GM20000 (cell line): Measurements from ENCODE around the gene POU6F2.

Source experiments
- DNase-seq: peaks from one replicate; pipeline ENCODE4 v3.0.0; 2012; ENCODE audit warnings: low spot score
- TF ChIP-seq, protein P1 (sequence below): IDR thresholded peaks from 2 replicates; pipeline ENCODE4 v1.5.1; 2012; ENCODE audit warnings: mild to moderate bottlenecking, control low read depth; ENCODE audit errors: extremely low read depth, missing control alignments

POU6F2 gene

DNA sequence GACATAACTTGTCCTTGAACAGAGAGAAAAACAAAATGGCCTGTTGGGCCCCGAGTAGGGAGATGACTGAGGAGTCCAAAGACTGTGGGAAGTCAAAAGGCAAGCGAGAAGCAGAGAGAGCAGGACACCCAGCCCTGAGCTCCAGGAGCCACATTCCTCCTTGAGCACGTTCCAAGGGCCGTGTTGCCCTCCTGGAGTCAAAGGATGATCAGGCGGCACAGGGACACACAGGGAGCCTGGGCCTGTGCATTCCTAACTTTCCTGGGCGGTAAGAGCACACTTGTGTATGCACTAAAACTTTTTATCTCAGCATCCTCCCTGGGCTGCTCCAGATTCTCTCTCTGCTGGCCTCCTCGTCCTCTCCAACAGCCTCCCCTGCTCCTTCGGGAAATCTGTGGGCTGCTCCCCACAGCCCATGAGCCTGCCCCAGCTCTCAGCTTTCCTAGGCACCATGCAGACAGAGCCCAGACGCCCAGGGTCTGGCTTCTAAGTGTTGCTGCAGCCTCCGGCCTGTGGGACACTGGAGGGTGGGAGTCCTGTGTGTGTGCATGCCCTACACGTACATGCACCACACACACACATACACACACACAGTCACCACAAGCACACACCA, 281.8 kb downstream of the POU6F2 start:
- DNase-seq: no peak
- TF ChIP-seq, protein P1, sequence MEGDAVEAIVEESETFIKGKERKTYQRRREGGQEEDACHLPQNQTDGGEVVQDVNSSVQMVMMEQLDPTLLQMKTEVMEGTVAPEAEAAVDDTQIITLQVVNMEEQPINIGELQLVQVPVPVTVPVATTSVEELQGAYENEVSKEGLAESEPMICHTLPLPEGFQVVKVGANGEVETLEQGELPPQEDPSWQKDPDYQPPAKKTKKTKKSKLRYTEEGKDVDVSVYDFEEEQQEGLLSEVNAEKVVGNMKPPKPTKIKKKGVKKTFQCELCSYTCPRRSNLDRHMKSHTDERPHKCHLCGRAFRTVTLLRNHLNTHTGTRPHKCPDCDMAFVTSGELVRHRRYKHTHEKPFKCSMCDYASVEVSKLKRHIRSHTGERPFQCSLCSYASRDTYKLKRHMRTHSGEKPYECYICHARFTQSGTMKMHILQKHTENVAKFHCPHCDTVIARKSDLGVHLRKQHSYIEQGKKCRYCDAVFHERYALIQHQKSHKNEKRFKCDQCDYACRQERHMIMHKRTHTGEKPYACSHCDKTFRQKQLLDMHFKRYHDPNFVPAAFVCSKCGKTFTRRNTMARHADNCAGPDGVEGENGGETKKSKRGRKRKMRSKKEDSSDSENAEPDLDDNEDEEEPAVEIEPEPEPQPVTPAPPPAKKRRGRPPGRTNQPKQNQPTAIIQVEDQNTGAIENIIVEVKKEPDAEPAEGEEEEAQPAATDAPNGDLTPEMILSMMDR: no peak

DNA sequence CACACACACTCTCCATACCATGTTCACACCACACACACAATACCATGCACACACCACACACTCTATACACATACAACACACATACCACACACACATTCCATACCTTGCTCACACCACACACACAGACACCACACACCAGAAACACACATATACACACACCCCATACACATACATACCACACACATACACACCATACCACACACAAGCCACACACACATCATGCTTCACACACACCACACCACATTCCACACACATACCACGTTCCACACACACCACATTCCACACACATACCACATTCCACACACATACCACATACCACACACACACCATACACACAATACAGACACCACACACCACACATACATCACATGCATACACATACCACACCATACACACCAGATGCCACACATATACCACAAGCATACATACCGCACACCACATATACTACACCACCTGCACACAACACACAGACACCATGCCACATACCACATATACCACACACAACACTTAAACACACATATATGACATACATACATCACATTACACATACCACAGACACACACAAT, 282.7 kb downstream of the POU6F2 start:
- no peak for DNase-seq
- TF ChIP-seq, protein P1: no peak

DNA sequence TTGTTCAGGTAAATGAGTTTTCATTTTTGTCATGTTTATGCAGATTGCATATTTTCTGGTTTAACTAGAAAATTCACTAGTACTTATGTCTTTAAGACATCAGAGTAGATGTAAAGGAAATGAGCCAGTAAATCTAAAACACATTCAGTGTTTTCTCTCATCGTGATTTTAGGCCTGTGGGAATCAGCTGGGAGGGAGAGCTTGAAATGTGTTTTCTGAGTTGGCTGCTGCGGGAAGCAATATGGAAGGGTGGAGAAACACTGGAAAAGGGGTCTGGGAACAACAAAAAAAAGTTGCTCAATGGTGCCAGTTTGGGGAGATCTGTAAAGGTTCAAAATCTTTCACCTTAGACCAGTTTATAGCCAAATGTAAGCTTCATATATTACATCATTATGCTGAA, 284.1 kb downstream of the POU6F2 start:
- no peak for DNase-seq
- TF ChIP-seq, protein P1: no peak

DNA sequence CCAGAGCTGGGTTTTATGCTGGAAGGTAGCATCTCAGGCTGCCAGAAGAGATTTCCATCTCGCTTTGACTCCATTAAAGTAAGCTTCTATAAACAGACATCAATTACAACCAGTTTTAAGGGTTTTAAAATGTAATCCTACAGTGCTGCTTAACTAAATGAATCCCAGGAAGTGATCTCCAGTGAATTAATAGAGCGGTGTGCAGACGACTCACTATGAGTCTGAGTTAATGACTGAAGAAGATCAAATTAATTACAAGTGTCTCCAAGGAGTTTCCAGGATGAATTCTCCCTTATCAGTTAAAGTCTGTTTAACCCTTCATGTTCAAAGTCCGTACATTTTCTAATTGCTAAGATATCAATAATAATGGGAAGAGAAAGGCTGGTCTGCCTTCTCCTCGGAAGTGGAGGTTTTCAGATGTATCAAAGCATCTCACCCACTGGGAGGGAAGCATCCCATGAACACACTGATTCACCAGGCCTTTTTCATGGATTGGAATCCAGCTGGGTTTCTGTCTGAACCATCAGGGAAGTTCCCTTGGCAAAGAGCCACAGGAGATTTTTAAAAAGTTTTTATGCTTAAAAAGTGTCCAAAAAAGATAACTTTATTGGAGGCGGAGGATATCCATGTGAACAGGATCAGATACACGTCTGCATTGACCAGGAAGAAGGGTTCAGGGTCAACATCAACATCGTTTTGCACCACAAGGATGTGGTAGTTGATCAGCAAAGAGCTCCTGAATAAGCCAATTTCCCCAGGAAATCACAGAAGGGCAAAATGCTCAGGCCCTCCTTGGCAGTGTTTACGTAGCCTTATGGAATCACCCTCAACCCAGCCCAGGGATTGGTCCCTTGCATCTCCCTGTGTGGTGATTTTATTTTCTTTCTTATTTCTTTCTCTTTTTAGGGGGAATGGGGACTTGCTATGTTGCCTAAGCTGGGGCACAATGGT, 288.2 kb downstream of the POU6F2 start:
- TF ChIP-seq, protein P1: no peak
- no peak for DNase-seq

DNA sequence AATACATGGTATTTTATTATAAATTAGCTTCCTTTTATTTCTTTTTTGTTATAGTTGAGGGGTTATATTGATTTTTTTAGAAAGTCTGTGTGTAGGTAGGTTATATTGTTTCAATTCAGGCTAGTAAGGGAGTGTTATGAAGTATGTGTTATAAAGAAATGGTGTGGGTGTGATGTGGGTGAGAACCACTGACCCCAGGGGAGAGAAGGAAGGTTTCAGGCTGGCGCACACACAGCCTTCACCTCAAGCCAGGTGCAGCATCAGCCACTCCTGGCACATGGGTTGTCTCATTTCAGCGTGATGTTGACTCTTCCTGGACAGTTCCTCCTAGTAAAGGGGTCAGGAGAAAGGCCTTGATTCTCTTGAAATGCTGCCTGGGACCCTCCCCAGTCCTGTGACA, 291.3 kb downstream of the POU6F2 start:
- DNase-seq: no peak
- TF ChIP-seq, protein P1: no peak

DNA sequence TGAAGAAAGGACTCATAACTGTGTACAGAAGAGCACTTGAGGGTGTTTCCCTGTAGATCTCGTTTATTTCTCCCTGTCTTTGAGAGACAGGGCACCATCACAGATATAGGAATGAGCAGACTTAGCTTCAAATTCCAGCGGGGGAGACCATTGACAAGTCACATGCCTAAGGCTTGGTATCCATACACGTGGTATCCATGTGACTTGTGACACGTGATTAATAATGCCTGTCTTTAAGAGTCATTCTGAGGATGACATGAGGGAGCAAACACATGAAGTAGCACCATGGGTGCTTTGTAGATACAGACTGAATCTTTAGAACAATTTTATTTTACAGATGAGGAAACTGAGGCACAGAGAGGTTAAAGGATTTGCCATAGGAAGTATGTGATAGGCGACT, 292.3 kb downstream of the POU6F2 start:
- TF ChIP-seq, protein P1: no peak

DNA sequence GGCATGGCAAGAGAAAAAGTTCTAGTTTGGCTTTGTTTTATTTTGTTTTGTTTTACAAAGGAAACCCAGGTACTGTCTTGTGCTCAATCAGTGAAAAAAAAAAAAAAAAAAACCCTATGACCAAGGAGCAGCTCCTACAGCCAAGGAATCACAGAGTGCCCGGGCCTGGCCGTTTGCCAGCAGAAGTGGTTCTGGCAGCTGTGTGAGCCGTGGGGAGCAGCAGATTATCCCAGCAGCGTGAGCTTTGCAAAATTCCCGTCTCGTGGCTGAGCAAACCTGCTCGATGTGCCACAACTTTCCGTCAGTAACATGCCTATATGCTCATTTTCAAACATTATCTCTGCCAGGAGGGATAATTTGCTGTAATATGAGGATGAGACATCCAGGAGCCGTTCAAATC, 293.7 kb downstream of the POU6F2 start:
- DNase-seq: no peak
- TF ChIP-seq, protein P1: no peak

More for the DNA sequence above, 292.3 kb downstream of the POU6F2 start:
- no peak for DNase-seq
